ENCODE measurements around the gene EEF2KMT. TPM values are rescaled to one million over a fixed set of nuclear protein-coding genes. Genes with fewer than 3 reads are reported as not detected.
"Not testable (repeated sequence)": the region's sequence is repeated elsewhere in the genome, so short reads cannot be mapped to it uniquely, and the experiment has no call there.

The EEF2KMT gene
- total RNA-seq, 1 experiment from 2014 or later: 16.6 TPM

GRCh38 chr16:5045499-5046115 lies 52.0 kb downstream of the EEF2KMT start:
- H3K9ac ChIP-seq (ENCODE audit: low read length): no peak overlapping the region
- no peaks in the 10 kb centered on the region for H3K9me2 ChIP-seq (replicated peaks; ENCODE audit: insufficient read depth, low read length)
- no peak for DNase-seq
- H3K4me1 ChIP-seq (ENCODE audit: low read length): no peaks in the 10 kb centered on the region
- H3K9me3 ChIP-seq (ENCODE audit: low read length): no peaks in the 10 kb centered on the region
- H3K27ac ChIP-seq (ENCODE audit: low read length): no peak overlapping the region
- no peak overlapping the region for H3K4me3 ChIP-seq (ENCODE audit: low read length)
- H3K4me2 ChIP-seq (ENCODE audit: low read depth, low read length, poor library complexity, severe bottlenecking): no peak overlapping the region
- H3K36me3 ChIP-seq (ENCODE audit: insufficient read depth, low read length): no peaks in the 10 kb centered on the region
- H4K20me1 ChIP-seq (ENCODE audit: insufficient read depth, low read depth, low read length): no peaks in the 10 kb centered on the region
- no peaks in the 10 kb centered on the region for H3K27me3 ChIP-seq (ENCODE audit: low read length)
- H3K79me2 ChIP-seq (ENCODE audit: low read length): no peaks in the 10 kb centered on the region
- H2AFZ ChIP-seq (ENCODE audit: low read length): no peak overlapping the region

GRCh38 chr16:5044581-5044980 lies 53.0 kb downstream of the EEF2KMT start:
- not testable (repeated sequence) for H3K4me3 ChIP-seq (ENCODE audit: low read length); H3K79me2 ChIP-seq (ENCODE audit: low read length); H3K4me2 ChIP-seq (ENCODE audit: low read depth, low read length, poor library complexity, severe bottlenecking); H3K9me2 ChIP-seq (replicated peaks; ENCODE audit: insufficient read depth, low read length); H3K27ac ChIP-seq (ENCODE audit: low read length); H3K9ac ChIP-seq (ENCODE audit: low read length); H3K4me1 ChIP-seq (ENCODE audit: low read length); H3K36me3 ChIP-seq (ENCODE audit: insufficient read depth, low read length); H2AFZ ChIP-seq (ENCODE audit: low read length); DNase-seq; H4K20me1 ChIP-seq (ENCODE audit: insufficient read depth, low read depth, low read length); H3K9me3 ChIP-seq (ENCODE audit: low read length); H3K27me3 ChIP-seq (ENCODE audit: low read length)

GRCh38 chr16:5044011-5044540 lies 53.5 kb downstream of the EEF2KMT start:
- Histone ChIP-seq H3K27me3 (ENCODE audit: low read length) (no peaks in the 10 kb centered on the region), H3K36me3 (ENCODE audit: insufficient read depth, low read length) (no peaks in the 10 kb centered on the region), H3K27ac (ENCODE audit: low read length) (no peak overlapping the region), H3K4me3 (ENCODE audit: low read length) (no peak overlapping the region), H3K79me2 (ENCODE audit: low read length) (no peaks in the 10 kb centered on the region), H3K9me2 (replicated peaks; ENCODE audit: insufficient read depth, low read length) (no peaks in the 10 kb centered on the region), H2AFZ (ENCODE audit: low read length) (no peak overlapping the region), H3K4me1 (ENCODE audit: low read length) (no peaks in the 10 kb centered on the region), H3K9me3 (ENCODE audit: low read length) (no peaks in the 10 kb centered on the region), H3K4me2 (ENCODE audit: low read depth, low read length, poor library complexity, severe bottlenecking) (no peak overlapping the region), H4K20me1 (ENCODE audit: insufficient read depth, low read depth, low read length) (no peaks in the 10 kb centered on the region), H3K9ac (ENCODE audit: low read length) (no peak overlapping the region)
- no peak for DNase-seq

GRCh38 chr16:5042574-5043171 lies 54.9 kb downstream of the EEF2KMT start:
- Histone ChIP-seq H3K4me1 (ENCODE audit: low read length) (no peaks in the 10 kb centered on the region), H3K27ac (ENCODE audit: low read length) (no peak overlapping the region), H3K36me3 (ENCODE audit: insufficient read depth, low read length) (no peaks in the 10 kb centered on the region), H3K4me3 (ENCODE audit: low read length) (no peak overlapping the region), H3K9ac (ENCODE audit: low read length) (no peak overlapping the region), H3K4me2 (ENCODE audit: low read depth, low read length, poor library complexity, severe bottlenecking) (no peak overlapping the region), H3K9me3 (ENCODE audit: low read length) (no peaks in the 10 kb centered on the region), H4K20me1 (ENCODE audit: insufficient read depth, low read depth, low read length) (no peaks in the 10 kb centered on the region), H3K27me3 (ENCODE audit: low read length) (no peaks in the 10 kb centered on the region), H3K9me2 (replicated peaks; ENCODE audit: insufficient read depth, low read length) (no peaks in the 10 kb centered on the region), H2AFZ (ENCODE audit: low read length) (no peak overlapping the region), H3K79me2 (ENCODE audit: low read length) (no peaks in the 10 kb centered on the region)
- no peak for DNase-seq

GRCh38 chr16:5041600-5042133 lies 55.9 kb downstream of the EEF2KMT start:
- Histone ChIP-seq H3K9me3 (ENCODE audit: low read length) (no peaks in the 10 kb centered on the region), H3K27me3 (ENCODE audit: low read length) (no peaks in the 10 kb centered on the region), H3K4me2 (ENCODE audit: low read depth, low read length, poor library complexity, severe bottlenecking) (no peak overlapping the region), H3K4me3 (ENCODE audit: low read length) (no peak overlapping the region), H4K20me1 (ENCODE audit: insufficient read depth, low read depth, low read length) (no peaks in the 10 kb centered on the region), H3K36me3 (ENCODE audit: insufficient read depth, low read length) (no peaks in the 10 kb centered on the region), H3K9ac (ENCODE audit: low read length) (no peak overlapping the region), H3K4me1 (ENCODE audit: low read length) (peaks cover 6% of the 10 kb centered on the region), H3K27ac (ENCODE audit: low read length) (no peak overlapping the region), H3K9me2 (replicated peaks; ENCODE audit: insufficient read depth, low read length) (no peaks in the 10 kb centered on the region), H2AFZ (ENCODE audit: low read length) (no peak overlapping the region), H3K79me2 (ENCODE audit: low read length) (no peaks in the 10 kb centered on the region)
- DNase-seq: no peak

GRCh38 chr16:5040451-5040850 lies 57.1 kb downstream of the EEF2KMT start:
- no peaks in the 10 kb centered on the region for H3K79me2 ChIP-seq (ENCODE audit: low read length)
- H3K4me1 ChIP-seq (ENCODE audit: low read length): peaks cover 18% of the 10 kb centered on the region
- no peaks in the 10 kb centered on the region for H3K36me3 ChIP-seq (ENCODE audit: insufficient read depth, low read length)
- no peak overlapping the region for H3K4me2 ChIP-seq (ENCODE audit: low read depth, low read length, poor library complexity, severe bottlenecking)
- DNase-seq: no peak
- H3K27ac ChIP-seq (ENCODE audit: low read length): no peak overlapping the region
- no peaks in the 10 kb centered on the region for H3K27me3 ChIP-seq (ENCODE audit: low read length)
- no peak overlapping the region for H3K4me3 ChIP-seq (ENCODE audit: low read length)
- no peaks in the 10 kb centered on the region for H3K9me2 ChIP-seq (replicated peaks; ENCODE audit: insufficient read depth, low read length)
- H2AFZ ChIP-seq (ENCODE audit: low read length): no peak overlapping the region
- no peak overlapping the region for H3K9ac ChIP-seq (ENCODE audit: low read length)
- H3K9me3 ChIP-seq (ENCODE audit: low read length): no peaks in the 10 kb centered on the region
- no peaks in the 10 kb centered on the region for H4K20me1 ChIP-seq (ENCODE audit: insufficient read depth, low read depth, low read length)

- H3K27ac ChIP-seq (ENCODE audit: low read length): peak overlapping the region; percentile 65
- peak overlapping the region; percentile 40; the same call in 1 of the 2 replicates for H3K9ac ChIP-seq (ENCODE audit: low read length)
- peak overlapping the region; percentile 45 for H3K4me2 ChIP-seq (ENCODE audit: low read depth, low read length, poor library complexity, severe bottlenecking)
These were observed 61.1 kb downstream of the EEF2KMT start for GRCh38 chr16:5036228-5037156.

GRCh38 chr16:5035909-5036227 lies 61.7 kb downstream of the EEF2KMT start:
- H3K4me3 ChIP-seq (ENCODE audit: low read length): no peak overlapping the region
- peak overlapping the region; percentile 65 for H3K27ac ChIP-seq (ENCODE audit: low read length)
- peak overlapping the region; percentile 45 for H3K4me2 ChIP-seq (ENCODE audit: low read depth, low read length, poor library complexity, severe bottlenecking)
- peak overlapping the region; percentile 84; the same call in 1 of the 2 replicates for H2AFZ ChIP-seq (ENCODE audit: low read length)
- H3K4me1 ChIP-seq (ENCODE audit: low read length): peaks cover 35% of the 10 kb centered on the region
- H3K79me2 ChIP-seq (ENCODE audit: low read length): peaks cover 15% of the 10 kb centered on the region
- no peaks in the 10 kb centered on the region for H3K9me2 ChIP-seq (replicated peaks; ENCODE audit: insufficient read depth, low read length)
- H3K27me3 ChIP-seq (ENCODE audit: low read length): no peaks in the 10 kb centered on the region
- no peaks in the 10 kb centered on the region for H4K20me1 ChIP-seq (ENCODE audit: insufficient read depth, low read depth, low read length)
- peak overlapping the region; percentile 40; the same call in 1 of the 2 replicates for H3K9ac ChIP-seq (ENCODE audit: low read length)
- no peaks in the 10 kb centered on the region for H3K9me3 ChIP-seq (ENCODE audit: low read length)
- DNase-seq: no peak
- H3K36me3 ChIP-seq (ENCODE audit: insufficient read depth, low read length): no peaks in the 10 kb centered on the region

More at GRCh38 chr16:5036228-5037156, 61.1 kb downstream of the EEF2KMT start:
- DNase-seq: peak; percentile 68
- H2AFZ ChIP-seq (ENCODE audit: low read length): peak overlapping the region; percentile 84
- peak overlapping the region; percentile 31; the same call in 1 of the 2 replicates for H3K4me3 ChIP-seq (ENCODE audit: low read length)
- no peaks in the 10 kb centered on the region for H3K9me2 ChIP-seq (replicated peaks; ENCODE audit: insufficient read depth, low read length)
- no peaks in the 10 kb centered on the region for H4K20me1 ChIP-seq (ENCODE audit: insufficient read depth, low read depth, low read length)
- H3K36me3 ChIP-seq (ENCODE audit: insufficient read depth, low read length): no peaks in the 10 kb centered on the region
- peaks cover 35% of the 10 kb centered on the region for H3K4me1 ChIP-seq (ENCODE audit: low read length)
- peaks cover 15% of the 10 kb centered on the region for H3K79me2 ChIP-seq (ENCODE audit: low read length)
- H3K9me3 ChIP-seq (ENCODE audit: low read length): no peaks in the 10 kb centered on the region
- no peaks in the 10 kb centered on the region for H3K27me3 ChIP-seq (ENCODE audit: low read length)
